DMS153 treated with DMSO at 0.1 percent for 48 hours (cell line): ENCODE measurements around the gene UMPS.
"Not testable (repeated sequence)": the region's sequence is repeated elsewhere in the genome, so short reads cannot be mapped to it uniquely, and the experiment has no call there.

Experiments
- DNase-seq: peaks from one replicate; lab custom pipeline; 2025; ENCODE audit not compliant: unreplicated experiment; lab: John Stamatoyannopoulos, UW

UMPS gene

GRCh38 chr3:124779116-124779515 is 48.9 kb downstream of the UMPS start:
- DNase-seq, result no peak

- DNase-seq, result no peak
Observed at GRCh38 chr3:124779751-124780191, 49.5 kb downstream of the UMPS start.

DNA sequence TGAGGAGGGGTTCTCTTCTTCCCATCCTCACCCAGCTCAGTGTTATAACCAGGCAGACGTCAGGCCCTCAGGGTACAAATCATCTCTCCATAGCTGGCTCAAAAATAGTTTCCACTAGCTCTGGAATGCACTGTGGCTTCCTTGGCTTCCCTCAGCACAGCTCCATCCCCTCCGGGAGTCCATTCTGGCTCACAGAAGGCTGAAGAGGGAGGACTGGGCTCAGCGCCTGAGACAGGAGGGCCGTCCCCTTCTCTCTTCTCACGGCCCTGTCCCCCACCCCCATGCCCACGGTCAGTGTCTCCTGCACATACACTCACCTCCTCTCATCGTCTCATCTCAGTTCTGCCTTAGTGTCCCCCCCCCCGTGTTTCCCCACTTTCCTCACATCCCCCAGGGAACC is 50.1 kb downstream of the UMPS start:
- DNase-seq, result no peak

DNA sequence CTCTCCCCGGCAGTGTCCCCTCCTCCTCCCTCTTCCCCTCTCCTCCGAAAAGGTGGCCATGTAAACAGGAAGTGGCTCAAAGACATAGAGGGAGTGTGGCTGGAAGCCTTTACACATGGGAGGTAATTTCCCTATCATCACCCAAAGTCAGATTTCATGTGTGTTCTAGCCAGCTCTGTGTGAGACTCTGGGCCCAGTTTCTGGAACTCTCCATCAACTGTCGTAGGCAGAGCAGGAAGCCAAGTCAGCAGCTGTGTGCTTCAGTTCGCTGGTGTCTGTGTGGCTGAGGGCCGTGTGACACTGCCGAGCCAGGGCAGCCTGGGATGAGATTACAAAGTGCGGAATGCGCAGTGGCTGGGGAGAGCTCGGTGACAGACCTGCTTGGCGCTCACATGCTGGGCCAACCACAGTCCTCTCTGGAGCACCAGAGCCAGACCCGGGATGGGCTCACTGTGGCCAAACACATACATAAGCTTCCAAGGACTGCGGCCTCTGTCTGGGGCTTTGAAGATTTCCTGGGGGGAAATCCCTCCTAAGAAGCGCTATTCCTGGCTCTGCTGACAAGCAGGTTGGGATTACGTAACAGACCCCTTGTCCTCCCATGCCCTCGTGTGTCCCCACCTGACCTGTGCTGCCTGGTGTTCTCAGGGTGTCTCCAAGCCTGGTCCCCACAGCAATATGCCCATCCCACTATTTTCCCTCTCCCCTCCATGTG is 50.7 kb downstream of the UMPS start:
- peak; percentile 57 for DNase-seq

DNA sequence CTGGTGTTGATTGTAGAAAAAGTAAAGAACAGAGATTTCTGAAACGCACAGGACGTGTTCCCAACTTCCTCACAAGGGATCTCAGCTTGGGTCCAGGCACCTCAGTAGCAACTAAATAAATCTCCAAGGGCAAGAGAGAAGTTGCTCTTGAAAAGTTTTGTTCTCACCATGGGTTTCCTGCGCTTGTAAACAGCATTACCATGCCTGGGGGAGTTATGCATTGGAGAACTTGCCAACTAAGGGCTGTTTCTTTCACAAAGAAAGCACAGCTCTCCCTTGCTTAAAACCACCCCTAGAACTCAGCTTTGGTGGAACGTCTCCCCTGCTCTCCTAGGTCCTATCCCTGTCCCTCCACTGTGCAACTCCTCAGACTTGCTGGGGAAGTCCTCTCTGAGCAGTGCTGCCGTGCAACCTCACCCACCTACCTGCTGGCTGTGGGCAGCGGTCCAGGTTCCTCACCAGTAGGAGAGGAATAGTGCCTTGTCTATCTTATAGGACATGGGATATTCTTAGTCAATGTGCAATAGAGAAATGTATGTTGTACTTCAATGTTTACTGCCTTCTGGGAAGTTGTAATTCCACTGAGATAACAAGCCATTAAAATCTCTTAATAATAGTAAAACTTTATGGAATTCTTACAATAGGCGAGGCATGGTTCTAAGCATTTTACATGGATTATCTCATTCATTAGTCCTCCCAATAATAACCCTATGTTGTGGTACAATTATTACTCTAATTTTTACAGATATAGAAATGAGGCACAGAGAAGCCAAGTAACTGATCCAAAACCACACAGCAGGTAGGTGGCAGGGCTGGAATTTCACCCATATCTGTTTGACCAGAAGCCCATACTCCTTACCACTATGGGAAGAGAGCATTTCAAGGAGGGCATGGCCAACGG is 51.5 kb downstream of the UMPS start:
- DNase-seq, result no peak

GRCh38 chr3:124782377-124782712 is 52.1 kb downstream of the UMPS start:
- DNase-seq, result not testable (repeated sequence)

GRCh38 chr3:124783696-124784095 is 53.4 kb downstream of the UMPS start:
- DNase-seq, result no peak

DNA sequence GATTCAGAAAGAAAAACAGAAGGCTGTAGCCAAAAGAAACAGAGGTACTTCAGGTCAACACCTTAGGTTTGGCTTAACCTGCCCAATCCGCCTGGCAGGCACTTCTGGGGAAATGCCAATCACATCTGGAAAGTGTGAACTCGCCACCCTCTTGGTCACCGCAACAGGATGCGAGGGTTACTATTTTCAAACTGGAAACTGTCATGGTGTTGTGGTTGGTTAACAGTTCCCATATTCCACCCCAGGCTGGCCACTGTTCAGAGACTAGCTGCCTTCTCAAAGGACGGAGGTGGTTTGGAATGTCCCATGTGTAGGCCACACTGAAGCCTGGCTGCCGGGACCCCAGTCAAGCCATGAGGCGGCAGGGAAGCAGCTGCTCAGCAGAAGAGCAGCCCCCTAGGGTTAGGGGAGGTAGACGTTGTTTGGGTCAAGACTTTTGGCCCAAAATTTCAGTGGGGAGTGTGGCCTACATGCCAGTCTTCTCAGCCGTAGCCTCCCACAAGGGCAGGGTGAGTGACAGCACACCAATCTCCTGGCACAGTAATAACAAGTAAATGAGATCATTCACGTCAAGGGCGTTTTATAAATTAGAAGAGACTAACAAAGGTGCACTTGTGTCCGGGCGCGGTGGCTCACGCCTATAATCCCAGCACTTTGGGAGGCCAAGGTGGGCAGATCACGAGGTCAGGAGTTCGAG is 54.6 kb downstream of the UMPS start:
- no peak for DNase-seq

DNA sequence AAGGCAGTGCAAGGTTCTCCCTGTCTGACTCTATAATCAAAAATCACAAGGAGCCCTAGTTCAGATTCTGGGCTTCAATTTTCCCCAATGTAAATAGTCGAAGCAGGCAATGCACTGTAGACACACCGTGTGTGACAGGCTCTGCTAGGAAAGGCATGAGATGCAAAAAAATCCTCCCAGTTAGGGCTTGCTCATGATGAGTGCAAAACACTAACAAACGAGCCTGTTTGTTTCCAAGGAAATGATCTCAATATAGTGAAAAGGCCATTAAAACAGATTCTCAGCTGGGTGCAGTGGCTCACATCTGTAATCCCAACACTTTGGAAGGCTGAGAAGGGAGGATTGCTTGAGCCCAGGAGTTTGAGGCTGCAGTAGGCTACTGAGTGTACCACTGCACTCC is 55.7 kb downstream of the UMPS start:
- DNase-seq, result no peak

GRCh38 chr3:124786511-124787241 is 56.4 kb downstream of the UMPS start:
- DNase-seq, result no peak

DNA sequence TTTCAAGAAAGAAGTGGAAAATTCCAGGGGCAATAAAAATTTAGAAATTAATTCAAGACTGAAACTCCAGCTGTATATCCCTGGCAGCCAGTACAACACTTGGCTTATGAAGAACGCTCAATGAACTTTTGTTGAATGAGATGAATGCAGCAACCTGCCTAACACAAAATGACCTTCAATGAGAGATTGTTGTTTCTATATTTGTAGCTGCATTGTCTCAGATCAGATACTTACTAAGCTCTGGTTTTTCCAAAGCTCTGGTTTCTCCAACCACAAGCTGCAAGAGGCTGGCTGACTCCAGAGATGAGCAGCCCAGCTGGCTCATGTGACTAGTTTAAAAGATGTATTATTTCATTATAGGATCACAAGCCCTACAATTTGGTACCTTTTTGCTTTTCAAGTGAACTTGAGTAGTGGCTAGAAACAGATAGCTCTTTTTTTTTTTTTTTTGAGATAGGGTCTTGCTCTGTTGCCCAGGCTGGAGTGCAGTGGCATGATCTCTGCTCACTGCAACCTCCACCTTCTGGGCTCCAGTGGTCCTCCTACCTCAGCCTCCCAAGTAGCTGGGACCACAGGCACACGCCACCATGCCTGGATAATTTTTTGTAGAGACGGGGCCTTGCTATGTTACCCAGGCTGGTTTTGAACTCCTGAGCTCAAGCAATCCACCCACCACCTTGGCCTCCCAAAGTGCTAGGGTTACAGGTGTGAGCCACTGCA is 57.4 kb downstream of the UMPS start:
- no peak for DNase-seq

DNA sequence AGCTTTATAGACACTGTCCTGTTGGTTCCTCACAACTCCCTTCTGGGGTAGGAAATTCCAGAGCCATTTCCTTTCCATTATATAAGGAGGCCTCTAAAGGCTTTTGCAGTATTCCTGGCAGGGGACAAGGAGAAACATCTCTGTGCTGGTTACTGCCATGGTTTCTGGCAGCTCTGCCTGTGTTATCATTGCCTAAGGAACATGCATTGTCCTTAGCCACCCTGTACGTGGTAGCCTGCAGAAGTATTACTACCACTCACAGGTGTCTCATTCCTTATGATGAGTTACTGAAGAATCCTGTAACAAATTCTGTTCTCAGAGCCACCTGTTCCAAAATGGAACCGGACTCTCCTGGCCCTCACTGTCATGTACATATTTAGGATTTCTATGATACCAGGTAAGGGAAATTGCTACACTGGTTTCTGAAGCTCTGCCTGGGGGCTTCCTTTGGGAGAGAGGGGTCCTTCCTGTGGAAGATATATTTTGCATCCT is 58.0 kb downstream of the UMPS start:
- DNase-seq, result no peak

- not testable (repeated sequence) for DNase-seq
Observed at GRCh38 chr3:124789103-124789502, 58.9 kb downstream of the UMPS start.

DNA sequence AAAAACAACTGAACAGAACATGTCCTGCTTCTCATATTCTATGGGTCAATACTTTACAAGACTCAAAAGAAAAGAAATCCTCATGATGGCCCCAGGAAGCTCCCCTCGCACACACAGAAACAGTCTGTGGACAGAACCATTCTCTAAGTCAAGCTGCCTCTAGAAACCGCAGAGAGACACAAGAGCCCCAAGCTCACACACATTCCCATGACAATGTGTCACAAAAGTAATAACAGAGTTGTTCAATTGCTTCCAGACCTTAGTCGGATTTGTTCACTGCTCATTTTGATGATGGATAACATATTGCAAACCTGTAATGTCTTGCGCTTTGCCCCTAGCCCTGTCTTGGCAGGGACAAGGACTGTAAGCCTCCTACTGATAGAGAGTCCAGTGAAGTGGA is 60.9 kb downstream of the UMPS start:
- no peak for DNase-seq

DNA sequence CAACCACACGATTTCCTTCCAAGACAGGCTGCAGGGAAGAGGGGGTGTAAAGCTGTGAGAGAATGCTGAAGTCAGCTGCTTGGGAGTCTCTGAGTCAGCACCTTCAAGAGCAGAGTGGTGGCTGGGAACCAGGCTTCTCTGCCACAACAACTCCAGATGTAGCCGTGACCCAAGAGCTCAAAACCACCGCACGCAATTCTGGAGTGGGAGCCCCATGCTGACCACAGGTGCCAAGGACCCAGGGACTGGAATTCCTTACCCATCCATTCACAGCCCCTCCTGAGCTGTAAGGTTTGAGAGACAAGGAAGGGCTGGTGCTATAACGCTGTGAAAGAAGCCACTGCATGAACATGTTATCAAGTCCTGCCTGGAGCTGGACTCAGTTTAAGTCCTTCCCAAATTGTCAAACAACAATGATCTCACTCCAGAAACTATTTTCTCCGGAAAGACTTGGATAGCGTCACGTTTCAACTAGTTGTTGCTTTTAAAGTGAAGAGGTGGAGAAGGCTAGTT is 61.4 kb downstream of the UMPS start:
- no peak for DNase-seq

DNA sequence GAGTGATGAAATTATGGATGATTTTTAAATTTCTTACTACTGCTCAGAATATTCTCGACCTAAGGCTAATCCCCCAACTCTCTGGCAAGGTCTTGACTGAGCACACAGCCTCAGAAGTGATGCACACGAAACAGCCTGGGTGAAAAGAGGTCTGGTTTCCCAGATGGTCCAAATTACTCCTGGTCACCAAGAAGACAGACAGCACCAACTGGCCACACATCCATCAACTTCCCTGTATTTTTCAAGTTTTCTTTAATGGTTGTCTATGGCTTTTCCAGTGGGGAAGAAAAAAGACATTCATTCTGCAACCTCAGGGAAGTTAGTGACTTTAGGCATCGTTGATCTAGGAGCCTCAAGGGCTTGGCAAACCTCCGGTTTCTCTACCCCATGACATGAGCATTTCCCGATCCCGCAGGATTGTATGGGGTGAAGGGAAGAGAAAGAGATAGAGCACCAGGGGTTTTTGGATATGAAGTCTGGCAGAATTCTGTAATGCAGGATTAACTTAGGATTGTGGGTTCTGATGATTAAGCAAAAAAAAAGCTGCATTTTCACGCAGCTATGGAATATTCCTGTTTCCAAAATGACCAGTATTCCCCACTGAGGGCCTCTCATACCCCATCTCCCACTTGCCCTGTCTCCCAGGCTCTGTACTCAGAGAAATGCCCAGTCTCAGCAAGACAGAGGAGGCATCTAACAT is 62.2 kb downstream of the UMPS start:
- DNase-seq, result no peak

- DNase-seq, result no peak
Observed at GRCh38 chr3:124793054-124793739, 62.9 kb downstream of the UMPS start.

DNA sequence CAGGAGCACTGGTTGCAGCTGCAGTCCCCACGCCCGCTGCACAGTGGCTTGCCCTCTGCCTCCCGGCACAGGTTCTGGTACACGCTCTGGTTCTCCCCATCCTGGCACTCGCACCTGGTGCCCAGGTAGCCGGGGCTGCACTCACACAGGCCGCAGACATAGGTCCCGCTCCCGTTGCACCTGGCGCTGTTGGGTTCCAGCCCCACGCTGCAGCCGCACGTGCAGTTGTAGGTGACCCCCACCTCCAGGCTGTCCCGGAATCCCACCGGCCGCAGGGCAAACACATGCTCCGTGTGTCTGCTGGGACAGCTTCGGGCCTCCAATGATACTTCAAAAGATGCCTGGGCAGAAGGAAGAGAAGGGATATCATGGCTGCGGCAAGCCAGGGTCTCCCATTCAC is 66.2 kb downstream of the UMPS start:
- no peak for DNase-seq

DNA sequence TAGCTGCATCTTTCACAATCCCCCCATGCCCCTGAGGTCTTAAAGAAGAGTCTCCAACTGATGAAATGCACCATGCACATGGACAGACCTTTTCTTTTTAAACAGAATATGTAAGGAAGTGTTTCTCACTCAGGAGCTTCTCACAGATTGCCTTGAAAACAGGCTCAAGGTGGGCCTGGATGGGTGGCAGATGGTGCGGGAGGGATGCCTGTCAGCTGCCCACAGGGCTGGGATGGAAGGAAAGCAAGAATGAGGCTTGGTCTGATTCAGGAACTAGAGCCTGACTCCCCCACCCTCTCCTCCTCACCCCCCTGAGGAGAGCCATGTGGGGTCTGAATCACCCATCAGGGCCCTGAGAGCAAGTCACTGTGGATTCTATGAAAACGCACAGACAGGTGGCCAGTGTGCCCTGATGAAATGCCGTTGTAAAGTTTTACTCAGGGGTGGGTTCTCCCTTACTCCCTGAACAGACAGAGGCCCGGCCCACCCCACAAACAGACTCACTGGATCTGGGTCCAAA is 67.2 kb downstream of the UMPS start:
- no peak for DNase-seq
